GM12874 (cell line): ENCODE results near the gene SETBP1.

ENCODE experiments used
- TF ChIP-seq, protein P1 (sequence below): IDR thresholded peaks from 2 replicates; pipeline ENCODE4 v1.5.1; 2011; ENCODE audit warnings: low read depth, mild to moderate bottlenecking, control low read depth, low read length, moderate library complexity; ENCODE audit not compliant: insufficient read depth

SETBP1 gene

GRCh38 chr18:44680273-44681075 lies at the start of gene SETBP1:
SETBP1 (plus strand) TSS chr18:44680888; CDS start chr18:44701347, 20,459 bp downstream.
- TF ChIP-seq, protein P1, sequence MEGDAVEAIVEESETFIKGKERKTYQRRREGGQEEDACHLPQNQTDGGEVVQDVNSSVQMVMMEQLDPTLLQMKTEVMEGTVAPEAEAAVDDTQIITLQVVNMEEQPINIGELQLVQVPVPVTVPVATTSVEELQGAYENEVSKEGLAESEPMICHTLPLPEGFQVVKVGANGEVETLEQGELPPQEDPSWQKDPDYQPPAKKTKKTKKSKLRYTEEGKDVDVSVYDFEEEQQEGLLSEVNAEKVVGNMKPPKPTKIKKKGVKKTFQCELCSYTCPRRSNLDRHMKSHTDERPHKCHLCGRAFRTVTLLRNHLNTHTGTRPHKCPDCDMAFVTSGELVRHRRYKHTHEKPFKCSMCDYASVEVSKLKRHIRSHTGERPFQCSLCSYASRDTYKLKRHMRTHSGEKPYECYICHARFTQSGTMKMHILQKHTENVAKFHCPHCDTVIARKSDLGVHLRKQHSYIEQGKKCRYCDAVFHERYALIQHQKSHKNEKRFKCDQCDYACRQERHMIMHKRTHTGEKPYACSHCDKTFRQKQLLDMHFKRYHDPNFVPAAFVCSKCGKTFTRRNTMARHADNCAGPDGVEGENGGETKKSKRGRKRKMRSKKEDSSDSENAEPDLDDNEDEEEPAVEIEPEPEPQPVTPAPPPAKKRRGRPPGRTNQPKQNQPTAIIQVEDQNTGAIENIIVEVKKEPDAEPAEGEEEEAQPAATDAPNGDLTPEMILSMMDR = no peak

- TF ChIP-seq, protein P1 = no peak
Observed at GRCh38 chr18:44632469-44633145, 48.1 kb upstream of the SETBP1 start.

GRCh38 chr18:44635546-44635945 lies 45.1 kb upstream of the SETBP1 start:
- TF ChIP-seq, protein P1 = no peak

DNA sequence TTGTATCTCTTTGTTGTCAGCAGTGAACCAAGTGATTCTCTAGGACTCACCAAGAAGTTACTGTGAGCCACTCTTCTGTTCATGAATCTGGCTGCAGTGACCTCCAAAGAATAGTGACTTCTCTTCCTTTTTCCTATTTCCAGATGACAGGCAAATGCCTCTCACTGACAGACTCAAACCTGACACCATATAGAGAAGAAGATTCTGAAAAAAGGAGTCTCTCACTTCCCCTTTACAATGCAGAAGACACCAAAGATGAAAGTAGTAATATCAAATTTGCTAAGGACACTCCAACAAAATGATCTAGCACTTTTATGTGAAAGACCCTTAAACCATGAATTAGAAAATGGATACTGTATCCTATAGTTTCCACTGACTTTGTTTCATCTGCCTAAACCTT lies 44.4 kb upstream of the SETBP1 start:
- TF ChIP-seq, protein P1 = no peak

DNA sequence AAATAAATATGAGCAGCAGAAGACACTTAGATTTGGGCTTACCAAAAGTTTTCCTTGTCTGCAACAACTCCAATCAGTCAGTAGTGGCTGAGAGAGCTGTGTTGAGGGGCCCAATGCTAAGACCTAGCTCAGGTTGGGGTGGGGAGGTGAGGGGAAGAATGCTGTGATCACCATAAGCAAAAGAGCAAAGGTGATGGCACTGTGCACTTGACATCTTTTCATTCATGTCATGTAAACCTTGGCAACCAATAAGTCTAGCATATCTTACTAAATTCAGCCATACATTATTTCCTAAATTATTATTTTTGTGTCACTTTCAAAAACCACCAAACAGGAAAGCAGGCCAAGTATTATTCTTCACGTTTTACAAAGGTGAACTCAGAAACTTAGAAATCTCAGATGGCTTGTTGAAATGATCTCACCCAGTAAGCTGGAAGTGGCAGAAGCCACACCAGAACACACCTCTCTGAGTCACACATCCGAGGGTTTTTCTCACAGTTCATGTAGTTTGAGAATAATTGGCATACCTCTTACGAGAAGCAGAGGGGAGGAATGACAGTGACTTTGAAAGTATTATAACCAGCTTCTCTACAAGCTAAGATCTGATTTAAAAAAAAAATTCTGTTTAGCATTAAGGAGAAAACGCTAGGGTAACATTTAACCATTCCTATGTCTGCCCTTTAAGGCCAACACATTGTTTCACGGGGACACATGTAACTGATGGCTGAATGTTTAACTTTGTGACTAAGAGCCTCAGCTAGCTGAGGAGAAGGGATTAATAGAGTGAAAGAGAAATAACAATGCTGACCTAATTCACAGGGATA lies 43.3 kb upstream of the SETBP1 start:
- TF ChIP-seq, protein P1 = no peak

GRCh38 chr18:44638034-44638540 lies 42.6 kb upstream of the SETBP1 start:
- TF ChIP-seq, protein P1 = no peak

GRCh38 chr18:44638811-44639210 lies 41.9 kb upstream of the SETBP1 start:
- TF ChIP-seq, protein P1 = no peak
